Raji (cell line): ENCODE results near the gene SSR1.

ENCODE experiments used
- POLR2A ChIP-seq: IDR thresholded peaks from 2 replicates; pipeline ENCODE4 v1.6.1; 2011; ENCODE audit warnings: low read depth, low read length, control low read depth; ENCODE audit not compliant: insufficient read depth

The SSR1 gene

DNA sequence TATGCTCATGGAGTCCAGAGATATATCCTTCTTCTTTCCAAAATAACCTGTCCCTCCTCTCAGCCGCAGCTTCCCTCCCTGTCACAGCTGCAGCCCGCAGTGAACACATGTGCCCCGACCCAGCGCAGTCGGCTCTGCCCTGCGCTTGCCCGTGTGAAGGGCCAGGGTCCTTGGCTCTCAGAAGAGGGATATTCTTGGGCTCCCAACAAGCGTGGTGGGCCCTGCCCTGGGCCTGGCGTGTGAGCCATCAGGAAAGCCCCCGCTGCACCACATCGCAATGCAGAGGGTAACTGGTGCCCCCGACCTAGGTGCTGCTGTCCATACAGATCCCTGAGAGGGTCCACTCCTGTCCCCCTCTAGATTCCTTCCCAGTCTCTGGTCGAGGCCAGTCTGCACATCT is 65.2 kb downstream of the SSR1 start:
- no peak for TF ChIP-seq POLR2A

DNA sequence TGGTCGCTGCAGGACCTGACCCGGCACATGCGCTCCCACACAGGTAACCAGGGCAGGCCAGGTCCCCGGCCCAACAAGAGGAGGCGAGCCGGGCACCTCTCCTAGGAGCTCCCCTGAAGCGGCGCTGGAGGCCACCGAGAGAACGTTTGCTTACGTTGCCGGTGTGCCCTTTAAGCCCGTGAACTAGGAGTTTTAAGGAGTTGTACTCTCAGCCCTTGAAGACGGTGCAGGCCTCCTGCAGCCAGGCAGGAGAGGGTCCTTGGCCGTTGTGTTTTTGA is 65.9 kb downstream of the SSR1 start:
- no peak for TF ChIP-seq POLR2A

DNA sequence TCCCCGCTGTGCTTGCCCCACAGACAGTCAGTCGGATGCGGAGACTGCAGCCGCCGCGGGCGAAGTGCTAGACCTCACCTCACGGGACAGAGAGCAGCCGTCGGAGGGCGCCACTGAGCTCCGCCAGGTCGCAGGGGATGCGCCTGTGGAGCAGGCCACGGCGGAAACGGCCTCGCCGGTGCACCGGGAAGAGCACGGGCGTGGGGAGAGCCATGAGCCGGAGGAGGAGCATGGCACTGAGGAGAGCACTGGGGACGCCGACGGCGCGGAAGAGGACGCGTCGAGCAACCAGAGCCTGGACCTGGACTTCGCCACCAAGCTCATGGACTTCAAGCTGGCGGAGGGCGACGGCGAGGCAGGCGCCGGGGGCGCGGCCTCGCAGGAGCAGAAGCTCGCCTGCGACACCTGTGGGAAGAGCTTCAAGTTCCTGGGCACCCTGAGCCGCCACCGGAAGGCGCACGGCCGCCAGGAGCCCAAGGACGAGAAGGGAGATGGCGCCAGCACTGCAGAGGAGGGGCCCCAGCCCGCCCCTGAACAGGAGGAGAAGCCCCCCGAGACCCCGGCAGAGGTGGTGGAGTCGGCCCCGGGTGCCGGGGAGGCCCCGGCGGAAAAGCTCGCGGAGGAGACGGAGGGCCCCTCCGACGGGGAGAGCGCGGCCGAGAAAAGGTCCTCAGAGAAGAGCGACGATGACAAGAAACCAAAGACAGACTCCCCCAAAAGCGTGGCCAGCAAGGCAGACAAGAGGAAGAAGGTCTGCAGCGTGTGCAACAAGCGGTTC is 66.4 kb downstream of the SSR1 start:
- no peak for TF ChIP-seq POLR2A

DNA sequence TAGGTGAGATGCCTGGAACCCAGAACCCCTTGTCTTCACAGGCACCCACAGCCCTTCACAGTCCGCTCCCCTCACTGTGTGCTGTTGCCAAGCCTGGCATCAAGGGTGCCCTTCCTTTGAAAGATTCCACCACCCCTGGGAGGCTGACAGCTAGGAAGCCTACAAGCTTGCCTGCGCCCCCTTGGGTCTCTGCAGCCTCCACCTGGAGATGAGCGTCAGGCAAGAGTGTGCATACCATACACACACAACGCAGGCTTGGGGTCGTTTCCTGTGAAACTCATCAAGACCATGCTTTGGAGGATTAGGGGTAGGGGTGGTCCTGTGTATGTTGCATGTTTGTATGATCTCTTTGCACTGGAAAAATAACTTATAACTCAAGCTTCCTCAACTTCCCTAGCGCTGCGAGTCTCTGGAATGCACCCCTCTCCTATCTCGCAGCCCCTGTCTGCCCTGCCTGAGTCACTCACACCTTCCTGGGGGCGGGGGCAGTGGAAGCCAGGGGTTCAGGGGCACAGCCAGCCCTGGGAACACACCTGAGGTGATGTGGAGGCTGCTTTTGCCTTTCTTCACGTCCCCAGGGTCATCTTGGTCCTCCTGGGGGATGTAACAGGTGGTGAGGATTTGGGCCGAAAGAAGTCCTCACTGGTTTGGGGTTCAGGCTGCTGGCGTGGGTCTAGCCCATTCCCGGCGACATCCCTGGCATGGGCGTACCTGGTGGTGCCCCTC is 67.2 kb downstream of the SSR1 start:
- no peak for TF ChIP-seq POLR2A

DNA sequence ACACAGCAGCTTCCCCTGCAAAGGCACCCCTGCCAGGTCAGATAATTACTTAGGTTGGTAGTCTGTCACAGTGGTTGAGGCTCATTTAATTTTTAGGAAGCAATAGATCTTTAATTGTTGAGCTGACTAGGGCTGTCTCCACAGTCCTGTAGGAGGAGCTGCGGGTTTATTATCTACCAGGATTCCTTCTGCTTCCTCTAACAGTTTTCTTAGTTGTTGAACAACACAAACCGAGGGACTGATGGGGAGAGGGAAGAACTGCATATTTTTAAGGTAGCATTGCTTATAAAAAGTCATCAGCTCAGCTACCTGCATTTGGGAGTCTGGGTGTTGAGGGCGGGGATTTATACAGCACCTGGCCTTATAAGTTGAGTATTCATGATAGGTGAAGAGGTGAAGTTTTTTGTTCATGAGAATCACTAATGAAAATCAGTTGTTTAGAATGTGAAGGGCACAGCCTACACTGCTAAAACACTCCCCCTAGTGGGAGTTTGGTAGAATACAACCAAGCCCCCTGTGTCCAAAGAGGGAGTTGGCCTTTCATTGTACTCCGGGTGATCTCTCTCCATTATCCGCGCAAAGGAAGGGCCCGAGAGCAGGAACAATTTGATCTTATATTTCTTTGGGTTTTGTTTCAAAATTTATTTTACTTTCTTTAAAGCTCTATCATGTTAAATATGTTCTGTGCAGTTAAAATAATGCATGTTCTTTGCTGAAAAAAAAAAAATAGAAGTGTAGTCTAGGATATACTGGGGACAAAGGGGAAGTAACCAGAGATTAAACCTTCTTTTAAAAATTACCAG is 69.6 kb downstream of the SSR1 start:
- no peak for TF ChIP-seq POLR2A

DNA sequence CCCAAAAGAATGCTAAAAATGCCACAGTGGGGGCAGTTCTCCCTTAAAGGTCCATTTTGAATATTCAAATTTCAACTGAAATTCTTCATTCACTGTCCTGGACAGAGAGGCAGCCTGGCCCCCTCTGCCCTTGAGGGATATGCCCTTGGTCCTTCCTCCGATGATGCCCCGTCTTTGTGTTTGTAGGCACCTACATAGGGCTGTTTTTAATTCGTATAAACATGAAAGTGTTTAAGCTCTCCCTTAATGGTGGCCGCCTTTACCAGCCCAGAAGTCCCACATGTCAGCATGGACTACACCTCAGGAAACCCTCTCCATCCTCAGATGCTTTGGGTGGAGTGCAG is 70.2 kb downstream of the SSR1 start:
- TF ChIP-seq POLR2A, result no peak

DNA sequence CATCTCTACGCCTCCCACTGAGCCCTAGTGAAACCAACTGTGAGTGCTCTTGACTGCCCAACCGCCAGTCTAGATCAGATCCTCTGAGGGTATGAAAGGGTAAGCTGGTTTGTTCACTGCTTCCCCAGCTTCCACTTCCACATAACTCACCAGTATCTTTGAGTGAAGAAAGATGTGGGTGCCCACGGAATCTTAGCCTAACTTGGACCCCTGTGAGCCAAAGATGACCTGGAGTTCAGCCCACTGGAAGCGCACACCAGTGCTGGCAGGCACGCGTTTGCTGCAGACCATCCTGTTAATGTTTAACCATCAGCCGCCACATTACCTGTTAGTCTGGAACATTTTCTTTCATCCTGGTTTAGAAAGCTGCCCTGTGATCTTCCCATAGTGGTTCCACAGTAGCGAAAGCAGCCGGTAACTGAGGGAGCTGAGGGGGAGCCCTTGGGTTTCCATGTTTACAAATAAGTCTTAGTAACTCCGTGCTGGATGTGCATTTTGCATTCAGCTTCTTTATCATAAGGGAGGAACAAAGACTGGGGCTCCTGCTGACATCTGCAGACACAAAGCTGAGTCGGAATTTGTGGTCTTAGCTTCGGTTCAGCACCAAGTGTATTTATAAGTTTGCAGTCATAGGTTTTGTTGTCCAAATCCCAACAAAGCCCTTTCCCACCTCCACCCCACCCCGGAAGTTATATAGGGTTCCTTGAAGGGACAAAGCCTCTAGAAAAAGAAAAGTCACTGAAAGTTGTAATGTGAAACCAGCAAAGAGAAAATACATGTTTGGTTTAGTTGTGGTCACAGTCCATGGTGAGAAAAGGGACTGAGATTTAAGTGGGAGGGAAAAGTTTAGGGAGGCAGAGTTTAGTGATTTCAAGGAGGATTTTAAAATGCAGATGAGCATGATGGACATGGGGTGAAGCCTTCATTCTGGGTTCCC is 71.0 kb downstream of the SSR1 start:
- no peak for TF ChIP-seq POLR2A

DNA sequence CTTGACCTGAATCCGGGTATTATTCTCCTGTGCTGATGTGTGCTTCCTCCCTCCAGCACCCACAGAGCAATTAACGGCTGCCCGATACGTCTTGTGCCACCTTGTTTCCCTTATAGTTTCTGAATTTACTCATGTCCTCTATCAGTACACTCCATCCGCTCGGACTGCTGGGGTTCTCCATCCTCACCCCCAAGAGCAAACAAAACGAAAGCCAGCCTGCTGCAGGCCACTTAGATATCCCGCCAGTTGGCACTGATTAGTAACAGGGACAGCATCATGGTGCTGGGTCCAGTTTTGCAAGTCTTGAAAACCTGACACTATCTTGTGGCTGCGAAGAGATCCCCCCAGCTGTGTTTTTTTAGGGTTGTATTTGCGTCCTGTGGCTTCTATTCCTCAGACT is 71.8 kb downstream of the SSR1 start:
- TF ChIP-seq POLR2A, result no peak

DNA sequence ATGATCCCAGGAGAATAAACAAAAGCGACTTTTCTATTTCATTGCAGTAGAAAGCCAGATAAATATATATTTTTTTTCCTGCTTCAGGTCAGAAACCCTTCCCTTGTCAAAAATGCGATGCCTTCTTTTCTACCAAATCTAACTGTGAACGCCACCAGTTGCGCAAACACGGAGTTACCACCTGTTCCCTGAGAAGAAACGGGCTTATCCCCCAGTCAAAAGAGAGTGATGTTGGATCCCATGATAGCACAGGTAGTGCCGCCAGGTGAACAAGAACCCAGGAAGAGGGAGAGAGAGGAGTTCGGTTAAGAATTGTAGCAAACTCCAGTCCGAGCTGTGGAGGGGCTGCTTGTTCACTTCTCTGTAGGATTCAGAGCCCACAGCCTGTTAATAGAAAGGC is 72.6 kb downstream of the SSR1 start:
- TF ChIP-seq POLR2A, result no peak

DNA sequence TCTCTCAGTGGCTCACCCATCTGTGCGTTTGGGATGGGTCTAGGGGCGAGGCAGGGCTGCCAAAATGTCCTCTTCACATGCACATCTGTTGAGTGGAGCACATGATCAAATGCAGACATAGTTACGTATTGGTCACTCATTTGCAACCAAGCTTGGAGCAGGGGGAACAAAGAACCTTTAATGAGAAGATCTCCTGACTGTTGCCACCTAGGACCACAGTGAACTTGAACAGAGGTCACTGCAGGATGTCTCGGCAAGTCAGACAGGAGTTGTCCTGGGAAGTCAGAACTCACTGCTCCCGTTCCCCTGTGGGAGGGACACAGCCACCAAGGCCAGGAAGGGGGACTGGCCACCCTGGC is 73.4 kb downstream of the SSR1 start:
- TF ChIP-seq POLR2A, result no peak

DNA sequence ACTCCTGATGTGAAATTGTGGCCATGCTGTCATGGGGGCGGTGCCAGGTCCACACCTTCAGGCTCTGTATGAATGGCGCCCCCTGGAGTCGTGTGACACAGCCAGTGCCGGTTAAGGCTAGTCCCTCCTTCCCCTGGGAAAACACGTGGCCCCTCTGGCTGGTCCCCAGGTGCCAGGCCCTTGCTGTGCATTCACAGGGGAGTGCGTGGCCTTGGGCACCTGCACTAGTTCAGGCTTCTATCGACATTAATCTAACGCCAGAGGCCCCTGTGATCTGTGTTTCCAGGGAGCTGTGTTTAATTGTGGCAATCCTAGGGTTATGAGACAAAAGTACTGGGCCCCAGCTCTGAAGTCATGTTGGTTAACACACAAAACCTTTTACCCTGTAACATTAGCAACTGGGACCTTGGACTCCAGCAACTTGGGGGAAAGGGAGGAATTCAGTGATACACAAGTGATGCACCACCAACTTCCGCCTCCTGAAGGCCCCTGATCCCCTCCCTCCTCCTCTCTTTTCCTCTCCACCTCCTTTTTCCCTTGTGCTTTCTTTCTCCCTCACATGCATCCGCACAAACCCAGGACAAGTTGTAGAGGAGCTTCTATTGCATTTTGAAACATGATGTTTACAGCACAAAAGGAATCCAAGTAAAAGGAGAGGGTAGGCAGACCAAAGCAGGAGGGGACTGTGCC is 74.0 kb downstream of the SSR1 start:
- peak; percentile 17; the same call in 1 of the 2 replicates for TF ChIP-seq POLR2A

DNA sequence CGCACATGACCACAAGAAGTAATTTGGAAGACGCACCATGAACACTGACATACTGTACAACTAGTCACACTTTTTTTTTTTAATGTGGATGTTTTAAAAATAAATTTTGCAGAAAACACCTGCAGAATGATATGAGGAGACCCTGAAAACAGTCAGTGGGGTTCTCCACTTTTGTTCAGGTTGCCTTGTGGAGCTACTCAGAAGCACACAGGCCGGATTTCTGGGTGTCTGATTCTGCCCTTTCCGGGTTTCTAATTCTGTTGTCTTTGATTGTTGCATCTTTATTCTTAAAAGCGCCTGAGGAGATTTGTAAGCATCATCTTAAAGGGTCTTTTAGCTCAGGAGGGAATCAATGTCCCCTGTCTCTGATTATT is 74.5 kb downstream of the SSR1 start:
- TF ChIP-seq POLR2A, result no peak

DNA sequence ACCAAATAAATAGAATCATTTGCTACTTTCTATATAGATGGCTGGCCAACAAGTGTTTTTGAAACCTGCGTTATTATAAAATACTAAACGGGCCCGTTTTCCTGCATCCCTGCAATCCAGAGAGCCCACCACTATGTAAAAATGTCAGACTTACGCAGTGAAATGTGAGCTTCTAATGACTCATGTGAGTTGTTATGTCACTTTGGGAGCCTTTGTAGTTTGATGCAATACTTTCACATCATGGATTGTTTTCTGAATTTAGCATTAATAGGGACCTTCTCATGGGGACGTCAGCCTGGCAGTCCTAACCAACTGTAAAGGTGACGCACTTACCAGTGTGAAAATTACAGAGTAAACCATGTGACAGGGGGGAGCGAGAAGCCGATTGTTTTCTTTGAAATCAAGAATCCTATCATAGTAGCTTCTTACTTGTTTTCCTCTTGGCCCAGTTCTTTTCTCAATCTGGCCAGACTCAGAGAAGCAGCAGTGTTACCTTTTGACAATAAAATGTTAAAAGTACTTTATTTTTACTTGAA is 75.3 kb downstream of the SSR1 start:
- TF ChIP-seq POLR2A, result no peak
